ENCODE results near the gene DAPP1. TPM values are rescaled to one million over a fixed set of nuclear protein-coding genes. Genes with fewer than 3 reads are reported as not detected.
A peak's percentile ranks its signal among the peaks of the same experiment; 100 is the strongest.
"Not testable (repeated sequence)": the region's sequence is repeated elsewhere in the genome, so short reads cannot be mapped to it uniquely, and the experiment has no call there.

DAPP1 gene, protein sequence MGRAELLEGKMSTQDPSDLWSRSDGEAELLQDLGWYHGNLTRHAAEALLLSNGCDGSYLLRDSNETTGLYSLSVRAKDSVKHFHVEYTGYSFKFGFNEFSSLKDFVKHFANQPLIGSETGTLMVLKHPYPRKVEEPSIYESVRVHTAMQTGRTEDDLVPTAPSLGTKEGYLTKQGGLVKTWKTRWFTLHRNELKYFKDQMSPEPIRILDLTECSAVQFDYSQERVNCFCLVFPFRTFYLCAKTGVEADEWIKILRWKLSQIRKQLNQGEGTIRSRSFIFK
- total RNA-seq: 10 to 100 TPM; 35.8 to 39.4 TPM

DNA sequence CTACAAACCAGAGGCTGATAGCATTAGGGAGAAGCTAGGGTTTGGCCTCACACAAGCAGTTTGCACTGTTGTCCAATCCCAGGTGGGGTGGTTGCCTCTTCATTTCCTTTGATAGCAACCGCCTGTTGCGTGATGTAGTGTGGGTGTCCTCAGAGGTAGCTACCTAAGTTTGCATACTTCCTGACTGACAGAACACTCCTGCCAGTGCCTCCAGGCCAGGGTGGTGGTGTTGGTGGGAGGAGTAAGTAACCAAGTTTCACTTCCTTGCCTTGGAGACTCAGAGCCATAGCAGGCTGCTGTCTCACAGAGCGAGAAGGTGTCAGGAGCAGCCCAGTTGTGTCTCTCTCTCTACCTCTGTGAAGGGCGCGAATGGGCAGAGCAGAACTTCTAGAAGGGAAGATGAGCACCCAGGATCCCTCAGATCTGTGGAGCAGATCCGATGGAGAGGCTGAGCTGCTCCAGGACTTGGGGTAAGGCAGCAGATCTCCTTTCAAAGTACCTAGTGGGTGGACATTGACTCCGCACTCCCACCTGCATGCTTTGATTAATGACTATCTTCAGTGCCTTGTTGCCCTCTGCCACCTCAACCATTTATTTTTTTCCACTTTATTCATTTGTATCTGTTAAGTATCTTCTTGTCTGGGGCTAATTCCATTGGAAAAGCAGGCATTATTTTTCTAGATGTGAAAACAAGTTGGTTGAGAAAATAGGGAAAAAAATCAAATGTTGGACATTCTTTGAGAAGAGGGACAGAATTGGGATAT is at the start of gene DAPP1:
Gene DAPP1 (plus strand): TSS at position 283 of the 764 bp plus-strand sequence. CDS start 87 bp downstream, at position 370.
- peak; percentile 90 for DNase-seq
- peak within 1 kb of the TSS; percentile 91 for H3K27ac Mint-ChIP-seq
- H3K4me3 Mint-ChIP-seq: peak within 1 kb of the TSS; percentile 87
- no peaks in the 10 kb centered on the region for H3K27me3 Mint-ChIP-seq
- peaks cover 72% of the 10 kb centered on the region for H3K4me1 Mint-ChIP-seq
- CTCF ChIA-PET: interaction anchor here (0.5 to 4.9 kb wide), 12 partner anchors 8 to 1208 kb away, joined by 3 to 32 read pairs (median 4); partner anchors contain the start of gene TRMT10A
- H3K9me3 Mint-ChIP-seq: no peaks in the 10 kb centered on the region
- H3K36me3 Mint-ChIP-seq (ENCODE audit: low read depth): peaks cover 22% of the 10 kb centered on the region
- POLR2A ChIA-PET: interaction anchor here (0.8 to 8.0 kb wide), 25 partner anchors 9 to 888 kb away, joined by 3 to 105 read pairs (median 4); partner anchors contain the start of genes ADH5, DNAJB14, EIF4E and H2AZ1

DNA sequence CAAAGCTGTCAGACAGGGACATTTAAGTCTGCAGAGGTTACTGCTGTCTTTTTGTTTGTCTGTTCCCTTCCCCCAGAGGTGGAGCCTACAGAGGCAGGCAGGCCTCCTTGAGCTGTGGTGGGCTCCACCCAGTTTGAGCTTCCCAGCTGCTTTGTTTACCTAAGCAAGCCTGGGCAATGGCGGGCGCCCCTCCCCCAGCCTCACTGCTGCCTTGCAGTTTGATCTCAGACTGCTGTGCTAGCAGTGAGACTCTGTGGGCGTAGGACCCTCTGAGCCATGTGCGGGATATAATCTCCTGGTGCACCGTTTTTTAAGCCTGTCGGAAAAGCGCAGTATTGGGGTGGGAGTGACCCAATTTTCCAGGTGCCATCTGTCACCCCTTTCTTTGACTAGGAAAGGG is 45.8 kb upstream of the DAPP1 start:
- H3K4me3 Mint-ChIP-seq; H3K36me3 Mint-ChIP-seq (ENCODE audit: low read depth); H3K4me1 Mint-ChIP-seq; H3K27me3 Mint-ChIP-seq; POLR2A ChIA-PET; H3K9me3 Mint-ChIP-seq; H3K27ac Mint-ChIP-seq; CTCF ChIA-PET; DNase-seq: not testable (repeated sequence)

DNA sequence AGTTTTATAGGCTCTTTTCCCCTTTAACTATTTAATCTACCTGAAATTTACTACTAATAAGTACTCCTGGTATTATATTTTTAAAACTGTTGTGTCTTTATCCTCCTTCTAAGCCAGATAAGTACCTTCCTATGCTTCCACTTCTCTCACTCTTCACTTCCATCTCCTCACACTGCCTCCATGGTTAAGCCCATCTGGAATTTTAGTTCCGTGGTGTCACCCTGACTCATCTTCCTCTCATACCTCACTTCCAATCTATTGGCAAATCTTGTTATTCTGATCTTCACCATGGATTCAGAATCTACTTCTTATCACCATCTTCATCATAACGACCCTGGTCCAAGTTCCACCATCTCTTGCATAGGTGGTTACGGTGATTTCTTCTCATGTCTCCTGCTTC is 32.7 kb upstream of the DAPP1 start:
- POLR2A ChIA-PET: no interaction called here
- no peaks in the 10 kb centered on the region for H3K4me1 Mint-ChIP-seq
- no peaks in the 10 kb centered on the region for H3K36me3 Mint-ChIP-seq (ENCODE audit: low read depth)
- no peak overlapping the region for H3K27ac Mint-ChIP-seq
- CTCF ChIA-PET: no interaction called here
- H3K27me3 Mint-ChIP-seq: peaks cover 8% of the 10 kb centered on the region
- no peak for DNase-seq
- no peaks in the 10 kb centered on the region for H3K9me3 Mint-ChIP-seq
- H3K4me3 Mint-ChIP-seq: no peak overlapping the region

DNA sequence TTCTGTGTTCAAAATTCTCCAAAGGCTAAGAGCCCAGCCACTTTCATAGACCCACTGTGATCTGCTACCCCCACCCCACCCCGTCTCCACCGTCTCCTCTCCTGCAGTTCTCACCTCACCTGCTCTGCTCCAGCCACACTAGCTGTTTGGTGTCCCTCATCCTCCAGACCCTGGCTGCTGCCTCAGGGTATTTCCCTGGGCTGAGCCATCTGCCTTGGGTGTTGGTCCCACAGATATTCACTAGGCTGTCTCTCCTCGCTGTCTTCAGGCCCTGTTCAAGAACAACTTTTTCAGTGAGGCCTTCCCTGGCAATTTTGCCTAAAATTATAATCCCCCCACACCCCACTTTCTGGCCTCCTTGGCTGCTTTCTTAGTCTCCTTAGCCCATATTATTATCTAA is 31.8 kb upstream of the DAPP1 start:
- no peaks in the 10 kb centered on the region for H3K36me3 Mint-ChIP-seq (ENCODE audit: low read depth)
- H3K27ac Mint-ChIP-seq: no peak overlapping the region
- H3K9me3 Mint-ChIP-seq: no peaks in the 10 kb centered on the region
- CTCF ChIA-PET: no interaction called here
- H3K4me1 Mint-ChIP-seq: no peaks in the 10 kb centered on the region
- DNase-seq: no peak
- POLR2A ChIA-PET: no interaction called here
- no peak overlapping the region for H3K4me3 Mint-ChIP-seq
- H3K27me3 Mint-ChIP-seq: peaks cover 15% of the 10 kb centered on the region

DNA sequence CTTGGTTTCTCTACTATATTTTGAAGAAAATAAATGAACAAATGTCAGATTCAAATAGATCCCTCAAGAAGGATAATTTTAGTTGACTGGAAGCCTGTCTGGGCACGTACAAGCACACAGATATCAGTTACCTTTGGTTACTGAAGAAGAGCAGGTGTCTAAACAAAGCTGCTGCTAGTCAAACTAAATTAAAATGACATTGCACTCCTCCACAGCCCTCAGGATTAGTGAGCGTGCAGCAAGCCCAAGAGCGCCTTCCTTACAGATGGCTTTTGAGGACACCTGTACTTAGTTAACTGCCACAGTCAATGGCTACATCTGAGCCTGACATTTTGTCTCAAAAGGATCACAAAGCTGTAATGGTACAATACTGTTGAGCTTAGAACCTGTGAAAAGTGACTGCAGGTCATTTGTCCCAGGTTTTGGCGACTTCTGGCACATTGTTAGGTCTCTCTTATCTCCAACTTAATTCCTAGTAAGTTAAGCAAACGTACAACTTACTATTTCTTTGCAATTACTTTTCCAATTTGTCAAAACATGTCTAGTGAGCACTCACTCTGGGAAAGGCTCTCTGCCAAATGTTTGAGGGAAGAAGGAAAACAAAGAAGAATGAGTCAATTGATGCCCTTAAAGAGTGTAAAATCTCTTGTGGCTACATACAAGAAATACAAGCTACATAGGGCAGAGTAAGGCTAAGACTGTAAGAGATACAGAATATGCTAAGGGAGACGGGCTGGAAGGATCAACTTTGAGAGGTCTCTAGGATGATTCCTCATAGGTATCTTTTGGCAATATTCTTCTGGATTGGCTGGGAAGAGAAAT is 25.6 kb upstream of the DAPP1 start:
- H3K4me3 Mint-ChIP-seq: no peak overlapping the region
- no peak overlapping the region for H3K27ac Mint-ChIP-seq
- H3K4me1 Mint-ChIP-seq: no peaks in the 10 kb centered on the region
- ChIA-PET POLR2A (no interaction called here), CTCF (no interaction called here)
- peaks cover 34% of the 10 kb centered on the region for H3K27me3 Mint-ChIP-seq
- H3K36me3 Mint-ChIP-seq (ENCODE audit: low read depth): no peaks in the 10 kb centered on the region
- no peaks in the 10 kb centered on the region for H3K9me3 Mint-ChIP-seq
- DNase-seq: no peak

DNA sequence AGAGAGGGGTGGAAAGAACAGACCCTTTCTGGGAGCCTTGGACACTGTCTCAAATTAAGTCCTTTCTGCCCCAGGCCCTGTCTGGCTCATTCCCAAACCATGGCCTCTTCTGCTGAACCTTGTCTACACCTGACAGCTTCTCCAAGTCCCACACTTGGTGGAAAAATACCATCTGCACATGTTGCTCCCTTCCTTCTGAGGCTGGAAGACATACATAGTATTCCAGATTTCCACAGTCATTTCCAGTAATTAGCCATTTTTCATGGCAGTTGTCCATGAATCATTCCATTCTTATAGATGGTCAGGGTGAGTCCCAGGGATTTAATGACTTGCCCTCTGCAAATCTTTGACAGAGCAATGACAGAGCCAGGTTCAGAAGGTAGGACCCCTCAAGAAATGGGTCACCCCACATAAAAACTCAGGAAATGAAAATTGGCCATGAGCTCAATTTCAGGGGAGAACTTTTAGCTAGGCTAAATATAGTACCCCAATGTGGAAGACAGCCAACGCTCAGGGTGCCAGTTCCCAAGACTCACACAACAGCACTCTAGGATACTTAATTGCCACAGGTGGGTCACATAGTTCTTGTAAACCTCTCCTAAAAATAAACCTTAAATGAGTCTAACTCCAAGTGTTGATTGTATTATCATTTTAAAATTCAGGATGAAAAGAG is 16.2 kb upstream of the DAPP1 start:
- CTCF ChIA-PET: no interaction called here
- DNase-seq: no peak
- H3K4me1 Mint-ChIP-seq: no peaks in the 10 kb centered on the region
- POLR2A ChIA-PET: no interaction called here
- H3K9me3 Mint-ChIP-seq: no peaks in the 10 kb centered on the region
- H3K4me3 Mint-ChIP-seq: no peak overlapping the region
- no peaks in the 10 kb centered on the region for H3K36me3 Mint-ChIP-seq (ENCODE audit: low read depth)
- H3K27ac Mint-ChIP-seq: no peak overlapping the region
- peaks cover 47% of the 10 kb centered on the region for H3K27me3 Mint-ChIP-seq

DNA sequence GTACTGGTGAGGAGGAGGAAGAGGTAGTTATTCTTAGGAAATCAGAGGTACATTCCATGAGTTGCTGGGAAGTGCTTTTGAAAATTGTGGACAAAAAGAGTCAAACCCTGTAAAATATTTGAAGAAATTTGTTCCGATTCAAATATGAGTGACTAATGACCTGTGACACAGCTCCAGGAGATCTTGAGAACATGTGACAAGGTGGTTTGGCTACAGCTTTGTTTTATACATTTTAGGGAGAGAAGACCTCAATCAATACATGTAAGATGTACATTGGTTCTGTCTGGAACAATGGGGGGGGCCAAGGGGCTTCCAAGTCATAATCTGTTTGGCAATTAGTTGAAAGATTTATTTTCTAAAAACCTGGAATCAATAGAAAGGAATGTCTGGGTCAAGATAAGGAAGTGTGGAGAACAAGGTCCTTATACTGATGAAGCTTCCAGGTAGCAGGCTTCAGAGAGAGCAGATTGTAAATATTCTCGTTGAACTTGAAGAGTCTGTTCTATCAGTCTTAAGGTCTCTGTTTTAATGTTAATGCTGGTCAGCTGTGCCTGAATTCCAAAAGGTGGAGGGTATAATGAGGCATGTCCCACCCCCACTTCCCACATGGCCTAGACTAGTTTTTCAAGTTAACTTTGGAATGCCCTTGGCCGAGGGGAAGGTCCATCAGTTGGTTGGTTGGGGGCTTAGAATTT is 15.5 kb upstream of the DAPP1 start:
- no peak for DNase-seq
- POLR2A ChIA-PET: no interaction called here
- CTCF ChIA-PET: no interaction called here
- Mint-ChIP-seq H3K4me1 (no peaks in the 10 kb centered on the region), H3K27me3 (peaks cover 40% of the 10 kb centered on the region), H3K36me3 (ENCODE audit: low read depth) (no peaks in the 10 kb centered on the region), H3K9me3 (no peaks in the 10 kb centered on the region), H3K4me3 (no peak overlapping the region), H3K27ac (no peak overlapping the region)

DNA sequence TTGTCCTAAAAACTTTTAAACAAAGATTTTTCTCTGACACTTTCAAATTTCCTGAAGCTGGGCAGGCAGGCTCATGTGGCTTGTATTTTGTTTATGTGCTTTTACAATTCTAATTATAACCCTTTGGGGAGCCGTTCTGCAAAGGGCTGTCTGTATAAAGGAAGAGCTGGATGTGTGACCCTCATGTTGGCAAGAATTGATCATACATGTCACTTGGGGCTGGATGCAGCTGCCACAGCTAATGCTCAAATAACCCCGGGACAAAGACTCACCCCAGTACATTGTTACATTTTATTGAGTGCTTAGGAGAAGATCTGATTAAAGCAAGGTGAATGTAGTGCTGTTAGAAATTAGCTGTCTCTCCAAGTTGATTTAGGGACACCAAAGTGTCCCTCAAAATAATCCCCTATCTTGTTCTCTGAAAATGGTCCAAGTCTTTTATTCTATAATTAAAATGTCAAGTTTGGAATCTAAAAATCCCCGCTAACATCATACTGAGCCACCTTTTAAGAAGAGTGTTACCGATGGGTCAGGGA is 13.0 kb upstream of the DAPP1 start:
- Mint-ChIP-seq H3K27ac (no peak overlapping the region), H3K4me3 (no peak overlapping the region), H3K9me3 (no peaks in the 10 kb centered on the region), H3K36me3 (ENCODE audit: low read depth) (no peaks in the 10 kb centered on the region), H3K27me3 (peaks cover 30% of the 10 kb centered on the region), H3K4me1 (peaks cover 6% of the 10 kb centered on the region)
- no peak for DNase-seq
- ChIA-PET POLR2A (no interaction called here), CTCF (interaction anchor here (0.6 to 3.1 kb wide), 4 partner anchors 8 to 477 kb away, joined by 3 to 12 read pairs (median 3); partner anchors contain the start of gene TRMT10A)

DNA sequence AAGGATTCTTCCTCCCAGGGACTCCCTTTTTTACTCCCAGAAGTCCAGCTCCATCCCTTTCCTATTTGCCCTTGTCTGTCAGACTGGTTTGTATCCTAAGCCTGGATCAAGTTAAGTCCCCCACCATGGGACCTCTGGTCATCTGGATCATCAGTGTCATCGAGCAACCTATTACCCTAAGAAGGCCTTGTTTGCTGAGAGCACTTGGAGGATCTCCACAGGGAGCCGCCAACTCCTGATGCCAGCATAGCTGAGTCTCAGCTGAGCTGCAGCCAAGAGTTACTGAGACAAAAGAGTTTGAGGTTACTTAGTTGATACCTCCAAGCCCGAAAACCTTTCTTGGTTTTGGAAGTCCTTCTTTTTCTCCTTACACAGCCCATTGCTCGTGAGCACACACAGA is 10.1 kb upstream of the DAPP1 start:
- Mint-ChIP-seq H3K36me3 (ENCODE audit: low read depth) (no peaks in the 10 kb centered on the region), H3K27me3 (peaks cover 21% of the 10 kb centered on the region), H3K27ac (no peak overlapping the region), H3K4me3 (no peak overlapping the region), H3K9me3 (no peaks in the 10 kb centered on the region), H3K4me1 (peaks cover 15% of the 10 kb centered on the region)
- no peak for DNase-seq
- POLR2A ChIA-PET: no interaction called here
- CTCF ChIA-PET: interaction anchor here (1.8 to 6.0 kb wide), 2 partner anchors 243 to 343 kb away, joined by 9 to 46 read pairs; partner anchors contain the start of gene TRMT10A

DNA sequence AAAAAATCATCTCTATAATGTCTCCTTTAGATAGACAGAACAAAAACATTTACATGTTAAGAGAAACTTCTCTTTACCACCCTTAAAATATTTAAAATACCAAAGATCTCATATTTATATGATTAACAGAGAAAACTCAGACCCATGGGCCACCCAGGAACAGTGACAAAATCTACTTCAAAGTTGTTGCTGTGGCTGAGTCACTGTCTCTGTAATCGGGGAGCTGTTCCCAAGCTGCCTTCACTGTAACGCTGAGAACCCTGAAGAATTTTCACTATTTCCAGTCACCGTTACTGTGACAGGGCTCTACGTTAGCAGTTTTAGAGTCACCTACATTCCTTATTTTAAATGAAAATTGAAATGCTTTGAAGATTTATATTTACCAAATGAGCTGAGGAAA is 9.0 kb upstream of the DAPP1 start:
- DNase-seq: no peak
- Mint-ChIP-seq H3K27me3 (peaks cover 12% of the 10 kb centered on the region), H3K9me3 (no peaks in the 10 kb centered on the region), H3K4me3 (no peak overlapping the region), H3K36me3 (ENCODE audit: low read depth) (no peaks in the 10 kb centered on the region), H3K4me1 (peaks cover 22% of the 10 kb centered on the region), H3K27ac (no peak overlapping the region)
- POLR2A ChIA-PET: interaction anchor here (0.7 to 2.4 kb wide), 10 partner anchors 8 to 245 kb away, joined by 3 to 9 read pairs (median 6); partner anchors contain the start of genes DAPP1 and LAMTOR3
- CTCF ChIA-PET: interaction anchor here (0.7 to 6.0 kb wide), 32 partner anchors 9 to 812 kb away, joined by 3 to 46 read pairs (median 4); partner anchors contain the start of genes DAPP1, H2AZ1, METAP1 and TRMT10A

DNA sequence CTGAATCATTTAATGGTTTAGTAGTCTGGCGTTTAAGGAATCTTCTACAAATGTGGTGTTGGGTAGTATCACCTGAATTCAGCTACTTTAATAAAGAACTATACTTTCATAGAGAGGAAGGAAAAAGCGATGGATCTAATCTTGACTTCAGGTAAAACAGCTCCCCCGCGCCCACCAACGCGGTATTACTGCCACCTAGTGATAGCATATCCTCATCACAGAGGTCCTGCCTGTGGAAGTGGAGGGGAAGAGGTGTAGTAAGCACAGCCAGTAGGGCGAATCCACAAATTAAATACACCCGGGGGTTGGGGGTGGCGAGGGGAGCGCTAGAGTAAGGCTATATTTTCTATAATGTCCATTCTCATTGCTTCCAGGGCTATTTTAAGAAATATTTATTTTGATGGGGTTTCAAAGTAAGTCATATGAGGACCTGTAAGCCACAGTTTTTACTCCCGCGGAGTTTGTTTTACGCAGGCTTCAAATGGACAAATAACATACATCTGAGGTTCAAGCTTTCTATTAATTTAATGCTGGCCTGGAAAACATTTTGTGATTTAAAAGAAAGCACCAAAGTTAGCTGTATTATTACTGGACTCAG is 8.3 kb upstream of the DAPP1 start:
- ChIA-PET CTCF (interaction anchor here (0.7 to 6.0 kb wide), 40 partner anchors 9 to 813 kb away, joined by 3 to 46 read pairs (median 4); partner anchors contain the start of genes DAPP1, H2AZ1, LAMTOR3 and METAP1), POLR2A (interaction anchor here (0.7 to 2.4 kb wide), 10 partner anchors 8 to 245 kb away, joined by 3 to 9 read pairs (median 6); partner anchors contain the start of genes DAPP1 and LAMTOR3)
- Mint-ChIP-seq H3K4me3 (no peak overlapping the region), H3K36me3 (ENCODE audit: low read depth) (no peaks in the 10 kb centered on the region), H3K27ac (no peak overlapping the region), H3K27me3 (peaks cover 5% of the 10 kb centered on the region), H3K9me3 (no peaks in the 10 kb centered on the region), H3K4me1 (peaks cover 25% of the 10 kb centered on the region)
- peak; percentile 80 for DNase-seq

All from activated CD4-positive, alpha-beta memory T cell treated with anti-CD3 and anti-CD28 coated beads, Interleukin-2, amount 10 ng/mL, durations not matched to agents 7 days and 5 days (primary cell).